ENCODE data around the gene GPC5. TPM values are rescaled to one million over a fixed set of nuclear protein-coding genes. Genes with fewer than 3 reads are reported as not detected.

Gene GPC5
- total and polyA plus RNA-seq, 7 donors: 0.23 TPM; not detected in 6

- Histone ChIP-seq H3K4me3 (no peak overlapping the region), H3K9me3 (no peaks in the 10 kb centered on the region), H3K4me1 (no peaks in the 10 kb centered on the region), H3K27ac (no peak overlapping the region), H3K27me3 (ENCODE audit: insufficient read depth in 3 of 3, low read length in 2 of 3) (no peaks in the 10 kb centered on the region), H3K36me3 (ENCODE audit: insufficient read depth in 1 of 2, low read depth in 1 of 2) (no peaks in the 10 kb centered on the region)
- intact Hi-C loops (cut with DNase I): no loop called here
- WGBS, 3 donors: 25 to 35% (median 31%) methylated on average over 4 of the region's 4 CpGs
- no peak for TF ChIP-seq CTCF (IDR thresholded peaks at IDR 0.05)
- no peak for DNase-seq
- ATAC-seq: no peak
These were observed 991.8 kb downstream of the GPC5 start for GRCh38 chr13:92390217-92390616.

- no peak for ATAC-seq
- WGBS, 3 donors: 85 to 94% (median 87%) methylated on average over 3 of the region's 3 CpGs
These were observed 1005.2 kb downstream of the GPC5 start for GRCh38 chr13:92403606-92404005.

GRCh38 chr13:92407858-92408257 lies 1009.4 kb downstream of the GPC5 start:
- H3K27ac ChIP-seq: no peak overlapping the region
- DNase-seq: no peak
- no peaks in the 10 kb centered on the region for H3K27me3 ChIP-seq (ENCODE audit: insufficient read depth in 3 of 3, low read length in 2 of 3)
- no peak for TF ChIP-seq CTCF (IDR thresholded peaks at IDR 0.05)
- intact Hi-C loops (cut with DNase I): no loop called here
- H3K36me3 ChIP-seq (ENCODE audit: insufficient read depth in 1 of 2, low read depth in 1 of 2): no peaks in the 10 kb centered on the region
- 78 to 86% (median 85%) methylated on average over 7 of the region's 7 CpGs for WGBS, 3 donors
- no peak overlapping the region for H3K4me3 ChIP-seq
- ATAC-seq: no peak
- no peaks in the 10 kb centered on the region for H3K9me3 ChIP-seq
- no peaks in the 10 kb centered on the region for H3K4me1 ChIP-seq

More at GRCh38 chr13:92403606-92404005, 1005.2 kb downstream of the GPC5 start:
- no peak for TF ChIP-seq CTCF (IDR thresholded peaks at IDR 0.05)
- Histone ChIP-seq H3K27ac (no peak overlapping the region), H3K4me1 (no peaks in the 10 kb centered on the region), H3K36me3 (ENCODE audit: insufficient read depth in 1 of 2, low read depth in 1 of 2) (no peaks in the 10 kb centered on the region), H3K4me3 (no peak overlapping the region), H3K27me3 (ENCODE audit: insufficient read depth in 3 of 3, low read length in 2 of 3) (no peaks in the 10 kb centered on the region), H3K9me3 (no peaks in the 10 kb centered on the region)
- intact Hi-C loops (cut with DNase I): no loop called here
- DNase-seq: no peak

- 73 to 77% (median 74%) methylated on average over 3 of the region's 3 CpGs for WGBS, 3 donors
- no peak overlapping the region for H3K27ac ChIP-seq
- ATAC-seq: no peak
- H3K9me3 ChIP-seq: no peaks in the 10 kb centered on the region
- H3K36me3 ChIP-seq (ENCODE audit: insufficient read depth in 1 of 2, low read depth in 1 of 2): no peaks in the 10 kb centered on the region
- no peak for TF ChIP-seq CTCF (IDR thresholded peaks at IDR 0.05)
- no peak for DNase-seq
- H3K4me3 ChIP-seq: no peak overlapping the region
- no peaks in the 10 kb centered on the region for H3K4me1 ChIP-seq
- intact Hi-C loops (cut with DNase I): no loop called here
- H3K27me3 ChIP-seq (ENCODE audit: insufficient read depth in 3 of 3, low read length in 2 of 3): no peaks in the 10 kb centered on the region
These were observed 1014.1 kb downstream of the GPC5 start for GRCh38 chr13:92412481-92412880.

GRCh38 chr13:92412996-92413395 lies 1014.6 kb downstream of the GPC5 start:
- no peaks in the 10 kb centered on the region for H3K27me3 ChIP-seq (ENCODE audit: insufficient read depth in 3 of 3, low read length in 2 of 3)
- H3K36me3 ChIP-seq (ENCODE audit: insufficient read depth in 1 of 2, low read depth in 1 of 2): no peaks in the 10 kb centered on the region
- no peak for TF ChIP-seq CTCF (IDR thresholded peaks at IDR 0.05)
- no peak overlapping the region for H3K4me3 ChIP-seq
- intact Hi-C loops (cut with DNase I): no loop called here
- WGBS, 3 donors: 64 to 73% (median 72%) methylated on average over 1 of the region's 1 CpG
- no peaks in the 10 kb centered on the region for H3K4me1 ChIP-seq
- DNase-seq: no peak
- no peaks in the 10 kb centered on the region for H3K9me3 ChIP-seq
- no peak overlapping the region for H3K27ac ChIP-seq
- no peak for ATAC-seq
